HG02943 (cell line): Measurements from ENCODE around the gene PIP5K1A.

ENCODE experiments used
- ATAC-seq: cut with Tn5 transposase; IDR thresholded peaks from one replicate; pipeline ENCODE4 v1.9.1; 2021; ENCODE audit warnings: mild to moderate bottlenecking, low read depth, moderate library complexity; ENCODE audit not compliant: unreplicated experiment

Gene PIP5K1A

DNA sequence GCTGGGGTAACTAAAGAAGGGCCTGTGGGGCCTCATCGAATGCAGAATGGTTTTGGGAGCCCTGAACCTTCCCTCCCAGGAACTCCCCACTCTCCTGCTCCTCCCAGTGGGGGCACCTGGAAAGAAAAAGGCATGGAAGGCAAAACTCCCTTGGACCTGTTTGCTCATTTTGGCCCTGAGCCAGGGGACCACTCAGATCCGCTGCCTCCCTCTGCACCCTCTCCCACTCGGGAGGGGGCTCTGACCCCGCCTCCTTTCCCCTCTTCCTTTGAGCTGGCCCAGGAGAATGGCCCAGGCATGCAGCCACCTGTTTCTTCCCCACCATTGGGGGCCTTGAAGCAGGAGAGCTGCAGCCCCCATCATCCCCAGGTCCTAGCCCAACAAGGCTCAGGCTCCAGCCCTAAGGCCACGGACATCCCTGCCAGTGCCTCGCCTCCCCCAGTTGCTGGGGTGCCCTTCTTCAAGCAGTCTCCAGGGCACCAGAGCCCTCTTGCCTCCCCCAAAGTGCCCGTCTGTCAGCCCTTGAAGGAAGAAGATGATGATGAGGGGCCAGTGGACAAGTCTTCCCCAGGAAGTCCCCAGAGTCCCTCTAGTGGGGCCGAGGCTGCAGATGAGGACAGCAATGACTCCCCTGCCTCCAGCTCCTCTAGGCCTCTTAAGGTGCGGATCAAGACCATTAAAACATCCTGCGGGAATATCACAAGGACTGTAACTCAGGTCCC lies 88.4 kb downstream of the PIP5K1A start:
- no peak for ATAC-seq

DNA sequence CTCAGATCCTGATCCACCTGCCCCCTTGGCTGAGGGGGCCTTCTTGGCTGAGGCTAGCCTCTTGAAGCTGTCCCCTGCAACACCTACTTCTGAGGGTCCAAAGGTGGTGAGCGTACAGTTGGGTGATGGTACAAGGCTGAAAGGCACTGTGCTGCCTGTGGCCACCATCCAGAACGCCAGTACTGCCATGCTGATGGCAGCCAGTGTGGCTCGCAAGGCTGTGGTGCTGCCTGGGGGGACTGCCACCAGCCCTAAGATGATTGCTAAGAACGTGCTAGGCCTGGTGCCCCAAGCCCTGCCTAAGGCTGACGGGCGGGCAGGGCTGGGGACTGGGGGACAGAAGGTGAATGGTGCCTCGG lies 89.0 kb downstream of the PIP5K1A start:
- ATAC-seq = no peak

DNA sequence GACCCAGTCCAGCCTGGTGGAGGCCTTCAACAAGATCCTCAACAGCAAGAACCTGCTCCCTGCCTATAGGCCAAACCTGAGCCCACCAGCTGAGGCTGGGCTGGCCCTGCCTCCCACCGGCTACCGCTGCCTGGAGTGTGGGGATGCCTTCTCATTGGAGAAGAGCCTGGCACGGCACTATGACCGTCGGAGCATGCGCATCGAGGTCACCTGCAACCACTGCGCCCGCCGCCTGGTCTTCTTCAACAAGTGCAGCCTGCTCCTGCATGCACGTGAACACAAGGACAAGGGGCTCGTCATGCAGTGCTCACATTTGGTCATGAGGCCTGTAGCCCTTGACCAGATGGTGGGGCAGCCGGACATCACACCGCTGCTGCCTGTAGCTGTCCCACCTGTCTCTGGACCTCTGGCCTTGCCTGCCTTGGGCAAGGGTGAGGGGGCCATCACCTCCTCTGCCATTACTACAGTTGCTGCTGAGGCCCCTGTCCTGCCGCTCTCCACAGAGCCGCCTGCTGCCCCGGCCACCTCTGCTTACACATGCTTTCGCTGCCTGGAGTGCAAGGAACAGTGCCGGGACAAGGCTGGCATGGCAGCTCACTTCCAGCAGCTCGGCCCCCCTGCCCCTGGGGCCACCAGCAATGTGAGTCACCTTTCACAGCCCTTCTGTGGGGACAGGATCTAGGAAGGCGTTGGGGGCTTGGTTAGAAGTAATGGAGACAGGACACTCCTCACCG lies 89.6 kb downstream of the PIP5K1A start:
- ATAC-seq = no peak

DNA sequence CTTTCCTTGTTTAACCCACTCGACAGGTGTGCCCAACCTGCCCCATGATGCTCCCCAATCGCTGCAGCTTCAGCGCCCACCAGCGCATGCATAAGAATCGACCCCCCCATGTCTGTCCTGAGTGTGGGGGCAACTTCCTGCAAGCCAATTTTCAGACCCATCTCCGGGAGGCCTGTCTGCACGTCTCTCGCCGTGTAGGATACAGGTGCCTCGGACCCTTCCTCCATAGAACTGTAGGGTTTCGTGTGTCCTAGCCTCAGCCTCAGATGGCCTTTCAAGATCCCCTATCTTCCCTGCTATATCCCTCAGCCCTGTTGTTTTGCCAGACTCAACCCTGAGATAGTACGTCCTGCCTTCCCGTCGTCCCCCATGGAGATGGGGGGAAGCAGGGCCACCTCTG lies 90.2 kb downstream of the PIP5K1A start:
- no peak for ATAC-seq

DNA sequence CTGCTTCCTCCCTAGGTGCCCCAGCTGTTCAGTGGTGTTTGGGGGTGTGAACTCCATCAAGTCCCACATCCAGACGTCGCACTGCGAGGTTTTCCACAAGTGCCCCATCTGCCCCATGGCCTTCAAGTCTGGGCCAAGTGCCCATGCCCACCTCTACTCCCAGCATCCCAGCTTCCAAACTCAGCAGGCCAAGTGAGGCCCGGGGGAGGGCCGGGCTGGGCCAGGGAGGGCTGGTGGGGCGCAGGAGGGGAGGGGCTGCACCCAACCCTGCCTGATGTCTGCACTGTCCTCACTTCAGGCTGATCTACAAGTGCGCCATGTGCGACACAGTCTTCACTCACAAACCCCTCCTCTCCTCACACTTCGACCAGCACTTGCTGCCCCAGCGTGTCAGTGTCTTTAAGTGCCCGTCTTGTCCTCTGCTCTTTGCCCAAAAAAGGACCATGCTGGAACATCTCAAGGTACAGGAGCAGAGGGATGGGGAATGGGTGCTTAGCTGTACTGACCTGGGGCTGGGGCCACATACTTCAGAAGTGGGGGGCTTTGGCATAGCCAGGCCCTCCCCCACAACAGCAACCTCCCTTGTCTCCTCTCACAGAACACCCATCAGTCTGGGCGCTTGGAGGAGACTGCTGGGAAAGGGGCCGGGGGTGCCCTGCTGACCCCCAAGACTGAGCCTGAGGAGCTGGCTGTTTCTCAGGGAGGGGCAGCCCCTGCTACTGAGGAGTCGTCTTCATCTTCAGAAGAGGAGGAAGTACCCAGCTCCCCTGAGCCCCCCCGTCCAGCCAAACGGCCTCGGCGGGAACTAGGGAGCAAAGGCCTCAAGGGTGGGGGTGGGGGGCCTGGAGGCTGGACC lies 91.0 kb downstream of the PIP5K1A start:
- ATAC-seq = no peak

DNA sequence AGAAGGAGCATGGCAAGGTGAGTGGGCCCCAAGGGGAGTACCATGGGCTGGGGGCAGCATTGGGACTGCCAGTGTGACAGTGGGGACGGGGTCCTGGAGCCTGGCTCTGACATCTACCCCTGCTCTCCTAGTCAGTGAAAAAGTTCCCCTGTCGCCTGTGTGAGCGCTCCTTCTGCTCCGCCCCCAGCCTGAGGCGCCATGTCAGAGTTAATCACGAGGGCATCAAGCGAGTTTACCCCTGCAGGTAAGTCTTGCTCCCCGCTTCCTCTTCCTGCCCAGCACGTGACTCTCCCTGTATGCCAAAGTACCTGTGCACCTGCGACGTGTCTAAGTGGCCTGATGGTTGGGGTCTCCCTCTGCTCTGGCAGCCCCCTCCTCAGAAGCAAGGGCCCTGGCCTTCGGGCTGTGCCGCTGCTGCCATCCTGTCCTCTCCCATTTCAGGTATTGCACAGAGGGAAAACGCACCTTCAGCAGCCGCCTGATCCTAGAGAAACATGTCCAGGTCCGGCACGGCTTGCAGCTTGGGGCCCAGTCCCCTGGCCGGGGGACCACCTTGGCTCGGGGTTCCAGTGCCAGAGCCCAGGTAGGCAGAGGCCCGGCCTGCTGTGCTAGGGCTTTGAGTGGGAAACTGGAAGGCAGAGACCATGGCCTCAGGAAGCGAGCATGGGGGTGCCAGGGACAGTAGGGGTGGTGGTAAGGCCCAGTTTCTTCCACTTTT lies 91.8 kb downstream of the PIP5K1A start:
- no peak for ATAC-seq

DNA sequence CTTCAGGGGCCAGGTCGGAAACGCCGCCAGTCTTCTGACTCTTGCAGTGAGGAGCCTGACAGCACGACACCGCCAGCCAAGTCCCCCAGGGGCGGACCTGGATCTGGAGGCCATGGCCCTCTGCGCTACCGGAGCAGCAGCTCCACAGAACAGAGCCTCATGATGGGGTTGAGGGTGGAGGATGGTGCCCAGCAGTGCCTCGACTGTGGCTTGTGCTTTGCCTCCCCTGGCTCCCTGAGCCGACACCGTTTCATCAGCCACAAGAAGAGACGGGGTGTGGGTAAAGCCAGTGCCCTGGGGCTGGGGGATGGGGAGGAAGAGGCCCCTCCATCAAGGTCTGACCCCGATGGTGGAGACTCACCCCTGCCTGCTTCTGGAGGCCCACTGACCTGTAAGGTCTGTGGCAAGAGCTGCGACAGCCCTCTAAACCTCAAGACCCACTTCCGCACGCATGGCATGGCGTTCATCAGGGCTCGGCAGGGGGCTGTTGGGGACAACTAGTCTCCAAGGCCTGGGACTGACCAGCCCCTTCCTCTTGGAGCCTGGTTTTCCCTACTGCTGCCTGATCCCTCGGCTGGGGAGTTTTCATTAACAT lies 92.5 kb downstream of the PIP5K1A start:
- ATAC-seq = no peak

DNA sequence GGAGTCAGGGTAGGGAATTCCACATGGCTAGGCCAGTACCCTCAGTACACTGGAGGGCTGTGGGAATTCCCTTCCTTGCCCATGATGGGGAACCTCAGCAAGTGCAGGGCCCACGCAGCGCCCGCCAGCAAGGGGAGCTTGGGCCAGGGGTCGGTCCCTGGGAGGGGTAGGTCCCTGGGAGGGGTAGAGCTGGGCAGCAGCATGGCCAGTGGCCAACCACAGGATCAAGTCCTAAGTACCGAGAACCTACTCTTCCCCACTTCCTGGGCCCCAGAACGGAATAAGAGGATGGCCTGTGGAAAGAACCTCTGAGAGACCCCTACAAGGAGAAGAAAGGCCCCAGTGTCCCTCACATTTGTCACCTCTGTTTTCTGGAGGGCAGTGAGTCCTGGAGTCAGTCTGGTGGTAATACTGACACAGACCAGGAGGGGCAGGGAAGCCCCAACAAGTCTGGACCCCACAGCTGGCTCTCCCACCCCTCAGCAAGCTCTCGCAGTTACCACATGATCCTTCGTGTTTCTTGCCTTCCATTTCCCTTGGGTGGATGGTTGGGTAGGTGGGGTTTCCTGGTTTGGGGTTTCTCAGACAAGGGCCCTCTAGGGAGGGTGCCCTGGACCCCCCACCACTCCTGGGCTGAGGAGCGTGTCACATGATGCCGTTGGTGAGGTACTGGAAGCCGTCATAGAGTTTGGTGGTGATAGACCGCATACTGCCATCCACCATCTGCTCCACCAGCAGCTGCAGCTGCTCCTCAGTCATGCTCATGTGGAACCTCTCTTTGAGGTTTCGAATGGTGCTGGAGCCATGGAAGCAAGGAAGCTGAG lies 94.1 kb downstream of the PIP5K1A start:
- no peak for ATAC-seq

DNA sequence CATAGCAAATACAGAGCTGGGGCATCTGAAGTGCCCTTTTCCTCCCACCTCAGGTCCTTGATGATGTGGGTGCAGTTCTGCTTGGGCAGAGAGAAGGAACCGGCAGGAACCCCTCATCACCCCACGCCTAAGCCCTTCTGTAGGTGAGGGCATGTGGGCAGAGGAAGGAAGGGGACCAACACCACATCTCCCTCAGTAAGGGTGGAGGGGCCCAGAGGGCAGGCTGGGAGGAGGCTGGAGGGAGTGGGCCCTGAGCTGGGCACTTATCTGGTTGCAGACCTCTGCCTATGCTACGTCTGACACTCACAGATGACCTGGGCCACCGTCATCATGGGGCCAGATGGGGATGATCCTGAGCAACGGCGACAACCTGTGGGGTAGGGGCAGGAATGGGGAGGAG lies 94.7 kb downstream of the PIP5K1A start:
- ATAC-seq = no peak

DNA sequence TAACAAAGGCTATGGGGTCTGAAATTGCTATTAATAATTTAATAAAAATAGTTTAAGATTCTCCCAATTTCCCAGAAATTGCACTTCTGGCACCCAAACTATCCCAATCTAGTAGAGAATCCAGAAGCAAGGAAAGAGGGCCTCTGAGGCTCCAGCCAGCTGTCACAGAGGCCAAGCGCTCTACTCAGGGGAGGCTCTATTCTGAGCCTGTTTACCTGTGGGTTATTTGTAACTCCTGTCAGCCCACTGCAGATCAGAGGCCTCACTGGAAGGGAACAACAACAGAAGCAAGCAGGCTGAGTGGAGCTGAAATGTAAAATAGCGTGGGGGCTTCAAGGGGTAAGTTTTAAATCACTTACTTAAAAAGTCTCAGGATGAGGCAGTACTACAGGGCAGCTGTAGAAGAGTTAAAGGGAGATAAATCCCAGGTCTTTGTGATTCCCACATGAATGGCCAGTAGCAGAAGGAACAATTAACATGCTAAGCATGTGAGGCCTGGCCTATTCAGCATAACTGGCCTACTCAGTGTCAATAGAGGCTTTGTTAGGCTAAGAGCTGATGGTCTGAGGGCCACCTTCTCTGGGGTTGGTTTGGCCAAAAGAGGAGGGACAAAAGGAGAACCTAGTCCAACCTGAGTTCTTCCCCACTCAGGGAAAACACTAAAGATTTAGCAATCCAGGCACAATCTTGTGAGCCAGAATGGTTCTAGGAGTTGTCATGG lies 96.5 kb downstream of the PIP5K1A start:
- ATAC-seq = no peak
